COLO829 (cell line): ENCODE measurements around the gene GNGT1.

Experiments
- DNase-seq: peaks from one replicate; pipeline ENCODE4 v3.0.0; 2012; ENCODE audit warnings: low spot score

The GNGT1 gene

DNA sequence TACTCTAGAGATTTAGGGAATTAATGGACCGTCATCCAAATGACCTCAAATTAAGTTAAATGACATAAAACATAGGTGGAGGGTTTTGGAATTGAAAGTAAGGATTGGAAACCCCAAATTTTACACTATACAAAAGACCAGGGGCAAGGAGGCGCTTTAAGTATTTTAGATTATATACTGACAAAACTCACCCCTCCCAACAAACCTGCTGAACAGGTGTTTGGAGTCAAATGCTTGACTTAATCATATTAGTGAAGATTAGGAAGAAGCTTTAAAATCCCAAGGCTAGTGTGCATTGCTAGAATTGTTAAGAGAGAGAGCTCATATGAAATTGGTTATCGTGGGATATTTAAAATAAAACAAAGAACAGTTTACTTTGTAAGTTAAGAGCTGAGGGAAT, at the start of gene GNGT1:
Gene GNGT1, plus strand, starts transcription at position 301 of the 400 bp plus-strand sequence. CDS start 180 bp downstream, outside the sequence.
- DNase-seq: no peak

DNA sequence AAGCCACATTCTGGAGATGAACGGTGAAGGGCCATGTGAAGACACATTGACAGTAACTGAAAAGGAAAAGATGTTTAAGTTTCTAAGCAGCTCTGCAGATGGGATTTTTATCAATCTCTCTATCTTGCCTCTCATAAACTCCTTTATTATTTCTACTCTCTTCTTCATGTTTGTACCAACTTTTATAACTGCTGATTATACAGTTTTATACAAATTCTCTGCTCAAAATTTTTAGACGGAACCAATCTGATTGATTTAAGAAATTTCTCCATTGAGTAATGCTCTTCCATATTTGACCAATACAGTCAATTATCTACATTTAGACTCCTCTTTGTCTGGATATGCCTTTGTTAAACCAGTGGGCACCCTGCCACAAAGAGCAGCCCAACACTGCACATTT, 47.5 kb upstream of the GNGT1 start:
- DNase-seq: no peak

DNA sequence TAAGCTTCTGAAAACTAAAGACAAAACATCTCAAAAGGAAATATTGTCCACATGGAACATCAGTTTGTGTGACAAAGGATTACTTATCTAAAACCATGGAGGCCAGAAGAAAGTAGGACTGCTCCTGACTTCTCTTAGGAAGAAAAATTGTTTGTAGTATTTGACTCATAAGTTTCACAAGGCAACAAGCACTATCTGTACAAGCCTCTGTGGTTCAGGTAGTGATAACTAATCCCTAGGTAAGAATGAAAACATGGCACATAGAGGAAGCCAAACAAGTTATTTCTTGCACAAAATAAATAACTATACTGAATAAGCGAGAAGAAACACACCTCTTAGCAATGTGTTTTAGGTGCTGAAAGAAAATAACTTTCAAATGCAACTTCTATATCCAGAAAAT, 46.1 kb upstream of the GNGT1 start:
- no peak for DNase-seq

DNA sequence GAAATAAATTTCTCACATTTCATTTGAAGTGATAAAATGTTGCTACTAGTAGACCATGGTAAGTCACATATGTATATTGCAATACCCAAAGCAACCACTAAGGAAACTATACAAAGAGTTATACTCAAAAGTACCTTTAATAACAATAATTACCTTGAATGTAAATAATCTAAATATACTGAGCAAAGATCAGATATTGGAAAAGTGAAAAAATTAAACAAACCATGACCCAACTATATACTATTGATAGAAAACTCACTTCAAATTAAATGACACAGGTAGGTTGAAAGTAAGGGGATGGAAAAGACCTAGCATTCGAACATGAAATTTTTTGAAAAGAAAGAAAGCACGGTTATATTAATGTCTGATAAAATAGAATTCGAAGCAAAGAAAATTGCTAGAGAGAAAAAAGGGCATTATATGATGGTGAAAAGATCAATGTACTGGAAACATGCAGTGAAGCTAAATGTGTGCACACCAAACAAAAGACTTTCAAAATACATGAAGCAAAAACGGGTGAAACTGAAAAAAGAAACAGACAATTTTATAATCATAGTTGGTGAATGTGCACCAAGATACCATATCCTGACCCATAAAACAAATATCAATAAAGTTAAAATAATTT, 44.9 kb upstream of the GNGT1 start:
- DNase-seq: no peak

DNA sequence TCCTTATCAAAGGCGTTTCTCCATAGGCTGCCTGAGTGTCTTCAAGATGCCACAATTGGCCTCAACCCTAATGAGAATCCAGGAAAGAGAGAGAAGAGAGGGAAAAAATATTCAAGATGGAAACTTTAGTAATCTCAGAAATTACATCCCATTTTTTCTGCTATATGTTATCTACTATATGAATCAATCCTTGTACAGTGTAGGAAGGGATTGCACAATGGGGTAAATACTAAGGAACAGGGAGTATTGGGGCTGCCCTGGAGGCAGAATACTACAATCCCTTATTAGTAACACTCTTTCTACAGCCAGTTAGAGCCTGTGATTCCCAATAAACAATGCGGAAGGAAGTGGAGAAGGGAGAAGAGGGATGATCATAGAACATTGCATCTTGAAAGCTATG, 43.7 kb upstream of the GNGT1 start:
- DNase-seq: no peak

DNA sequence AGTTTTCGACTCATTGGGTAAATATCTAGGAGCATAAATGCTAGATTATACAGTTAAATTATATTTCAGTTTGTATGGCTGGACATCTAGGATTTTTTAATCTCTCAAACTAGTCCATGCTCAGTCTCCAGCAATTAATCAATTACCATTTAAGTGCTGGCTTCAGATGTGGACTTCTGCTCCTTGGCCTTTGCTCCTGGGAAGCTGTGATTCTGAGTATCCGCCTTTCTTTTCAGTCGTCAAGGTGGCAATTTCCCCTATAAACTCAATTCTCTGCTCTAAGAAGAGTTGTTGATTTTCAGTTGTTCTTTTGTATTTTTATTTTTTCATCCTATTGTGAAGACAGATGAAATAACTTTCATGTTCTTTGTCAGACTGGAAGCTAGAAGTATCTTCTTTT, 39.5 kb upstream of the GNGT1 start:
- DNase-seq: no peak

DNA sequence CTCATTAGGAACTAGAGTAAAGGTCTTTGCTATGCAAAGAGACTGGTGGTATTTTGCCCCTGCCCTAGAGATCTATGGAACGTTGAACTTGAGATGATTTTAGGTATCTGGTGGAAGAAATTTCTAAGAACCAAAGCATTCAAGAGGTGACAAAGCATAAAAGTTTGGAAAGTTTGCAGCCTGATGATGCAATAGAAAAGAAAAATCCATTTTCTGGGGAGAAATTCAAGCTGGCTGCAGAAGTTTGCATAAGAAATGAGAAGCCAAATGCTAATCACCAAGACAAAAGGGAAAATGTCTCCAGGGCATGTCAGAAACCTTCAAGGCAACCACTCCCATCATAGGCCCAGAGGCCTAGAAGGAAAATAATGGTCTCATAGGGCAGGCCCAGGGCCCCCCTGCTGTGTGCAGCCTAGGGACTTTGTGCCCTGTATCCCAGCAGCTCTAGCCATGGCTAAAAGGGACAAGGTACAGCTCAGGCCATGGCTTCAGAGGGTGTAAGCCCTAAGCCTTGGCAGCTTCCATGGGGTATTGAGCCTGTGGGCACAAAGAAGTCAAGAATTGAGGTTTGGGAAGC, 32.3 kb upstream of the GNGT1 start:
- no peak for DNase-seq

DNA sequence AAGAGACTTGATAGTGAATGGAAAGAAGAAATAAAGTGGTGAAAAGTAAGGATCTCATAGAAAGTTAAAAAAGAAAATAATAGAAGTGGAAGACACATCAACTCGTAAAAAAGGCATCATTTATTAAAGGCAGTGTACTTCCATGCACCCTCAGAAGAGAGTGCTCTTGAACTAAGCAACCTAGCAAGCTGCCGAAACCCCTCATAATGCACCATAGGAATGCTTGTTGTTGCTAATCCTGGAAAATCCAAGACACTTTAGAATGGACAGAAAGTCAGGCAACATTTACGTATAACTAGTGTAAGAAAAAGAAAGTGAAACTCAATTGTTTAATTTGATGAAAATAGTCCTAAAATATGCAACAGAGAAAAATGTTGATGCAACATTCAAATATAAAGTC, 28.6 kb upstream of the GNGT1 start:
- DNase-seq: no peak

DNA sequence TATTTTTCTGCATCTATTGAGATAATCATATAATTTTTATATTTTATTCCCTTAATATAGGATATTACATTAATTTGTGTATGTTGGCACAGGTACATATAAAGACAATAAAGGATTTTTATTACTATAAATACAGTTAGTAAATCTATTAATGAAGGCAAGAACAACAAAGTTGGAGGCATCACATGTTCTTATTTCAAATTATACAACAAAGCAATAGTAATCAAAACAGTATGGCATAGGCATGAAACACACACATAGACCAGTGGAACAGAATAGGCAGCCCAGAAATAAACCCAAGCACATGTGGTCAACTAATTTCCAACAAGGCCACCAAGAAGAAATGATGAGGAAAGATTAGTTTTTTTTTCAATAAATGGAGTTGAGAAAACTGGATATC, 27.0 kb upstream of the GNGT1 start:
- no peak for DNase-seq

DNA sequence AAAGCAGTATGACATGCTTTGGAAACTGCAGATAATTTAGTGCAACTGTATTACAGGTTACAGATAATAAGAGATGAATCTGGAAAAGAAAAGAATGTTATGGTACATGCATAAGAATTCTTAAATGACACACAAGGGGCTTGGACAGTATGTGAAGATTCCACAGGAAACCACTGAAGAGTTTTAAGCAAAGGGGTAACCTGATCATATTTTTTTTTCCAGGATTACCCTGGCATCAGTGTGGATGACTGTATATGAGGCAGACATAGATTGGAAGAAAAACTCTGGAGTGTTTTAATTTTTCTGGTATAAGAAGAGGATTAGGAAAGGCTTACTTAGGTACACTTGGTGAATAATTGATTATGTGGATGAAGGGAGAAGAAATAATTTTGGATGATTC, 23.9 kb upstream of the GNGT1 start:
- no peak for DNase-seq

DNA sequence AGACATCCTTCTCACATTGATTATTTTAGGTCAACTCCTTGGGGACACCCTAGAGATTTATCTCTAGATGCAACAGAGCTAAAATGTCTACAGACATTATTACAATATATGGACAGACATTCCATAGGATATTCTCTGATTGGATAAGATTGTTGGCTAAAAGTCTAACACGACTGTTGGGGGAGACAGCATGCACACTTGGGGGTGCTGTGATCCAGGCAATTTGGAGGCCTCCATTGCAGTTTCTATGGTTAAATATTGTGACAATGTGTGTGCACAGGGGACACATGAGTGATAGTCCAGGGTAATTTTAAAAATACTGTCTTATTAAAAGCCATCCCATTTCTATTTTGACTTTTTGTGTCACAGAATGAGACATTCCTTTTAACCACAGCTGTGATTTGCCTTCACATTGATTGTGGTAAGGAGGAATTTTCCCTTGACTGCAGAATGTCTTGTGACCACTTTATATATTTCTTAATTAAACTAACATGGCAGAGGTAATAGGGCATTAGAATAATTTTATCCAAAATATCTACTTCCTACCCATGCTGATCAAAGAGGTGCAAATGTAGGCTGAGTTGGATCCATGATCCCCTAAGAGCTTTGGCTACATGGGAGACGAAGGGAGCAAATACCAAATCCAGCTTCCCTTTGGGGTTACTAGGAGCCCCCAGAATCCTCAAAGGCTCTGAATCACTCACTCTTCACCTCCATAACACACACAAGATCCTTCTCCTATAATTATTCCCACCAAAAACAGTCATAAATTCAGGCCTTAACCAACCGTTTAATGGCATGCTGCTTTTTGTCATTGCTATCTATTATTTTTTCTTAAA, 23.1 kb upstream of the GNGT1 start:
- DNase-seq: no peak

DNA sequence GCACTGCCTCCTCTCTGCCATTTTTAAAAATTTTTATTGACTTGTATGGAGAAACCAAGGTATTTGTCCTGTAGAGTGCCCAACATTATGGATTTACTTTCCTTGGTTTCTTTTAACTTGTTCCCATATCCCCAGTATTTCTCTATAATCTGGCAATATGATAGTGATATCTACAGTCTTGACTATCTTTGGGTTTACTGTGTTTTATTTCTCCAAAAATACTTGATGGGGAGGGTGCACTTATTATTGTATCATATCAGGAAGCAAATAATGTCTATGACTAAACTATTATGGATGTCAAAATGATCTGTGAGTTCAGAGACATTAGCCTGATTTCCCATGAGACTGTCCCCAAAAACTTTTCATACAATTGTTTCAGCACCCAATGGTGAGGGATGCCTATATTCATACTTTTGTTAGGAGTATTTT, 22.4 kb upstream of the GNGT1 start:
- no peak for DNase-seq

DNA sequence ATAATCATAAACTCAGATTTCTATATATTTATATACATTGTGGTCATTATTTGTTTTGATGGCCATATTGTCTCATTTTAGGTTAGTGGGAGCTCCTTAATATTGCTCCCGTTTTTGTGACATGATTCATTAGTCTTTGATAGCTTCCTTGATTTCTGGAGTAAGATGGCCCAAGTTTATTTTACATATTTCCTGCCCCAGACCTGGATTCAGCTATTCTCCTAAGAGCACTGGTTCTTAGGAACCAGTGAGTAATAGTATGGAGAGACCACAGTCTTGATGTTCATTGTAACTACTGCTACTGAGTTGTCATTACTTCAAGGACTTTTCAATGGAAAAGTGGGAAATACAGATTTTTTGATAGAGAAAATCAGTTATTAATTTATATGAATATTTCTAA, 21.8 kb upstream of the GNGT1 start:
- no peak for DNase-seq

DNA sequence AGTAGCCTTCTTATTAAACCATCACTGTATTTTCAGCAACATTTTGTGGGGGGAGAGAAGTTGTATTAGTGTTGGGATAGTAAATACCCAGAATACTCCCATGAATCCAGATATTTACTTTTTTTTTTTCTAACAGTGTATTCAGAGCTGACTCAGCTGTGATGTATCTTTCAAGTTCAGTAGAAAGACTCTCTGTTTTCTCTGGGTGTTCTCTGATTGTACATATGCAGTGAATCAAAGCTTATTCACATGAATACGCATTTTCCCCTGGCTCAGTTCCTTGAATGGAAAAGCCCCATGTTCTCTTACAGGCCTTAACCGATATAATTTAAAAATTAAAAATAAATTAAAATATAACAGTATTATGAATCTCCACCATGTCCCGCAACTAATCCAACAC, 17.1 kb upstream of the GNGT1 start:
- peak; percentile 63 for DNase-seq

DNA sequence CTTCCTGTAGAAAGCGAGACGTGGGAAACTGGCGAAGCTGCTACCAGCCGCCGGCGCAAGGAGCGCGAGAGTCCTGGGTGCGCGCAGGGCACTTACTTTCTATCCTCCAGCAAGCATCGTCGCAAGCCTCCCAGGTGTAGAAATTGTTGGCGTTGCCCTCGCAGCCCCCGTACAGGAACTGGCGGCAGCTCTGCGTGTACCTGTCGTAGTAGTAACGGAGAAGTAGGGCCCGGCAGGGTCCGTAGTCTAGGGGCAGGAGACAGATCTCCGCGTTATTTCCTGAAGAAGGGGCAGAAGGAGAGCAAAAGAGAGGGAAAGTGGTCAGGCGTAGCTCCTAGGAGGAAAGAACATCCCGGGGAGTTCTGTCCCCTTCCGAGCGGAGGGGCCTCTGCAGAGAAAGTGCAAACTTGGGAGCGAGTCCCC, 16.3 kb upstream of the GNGT1 start:
- DNase-seq: no peak

DNA sequence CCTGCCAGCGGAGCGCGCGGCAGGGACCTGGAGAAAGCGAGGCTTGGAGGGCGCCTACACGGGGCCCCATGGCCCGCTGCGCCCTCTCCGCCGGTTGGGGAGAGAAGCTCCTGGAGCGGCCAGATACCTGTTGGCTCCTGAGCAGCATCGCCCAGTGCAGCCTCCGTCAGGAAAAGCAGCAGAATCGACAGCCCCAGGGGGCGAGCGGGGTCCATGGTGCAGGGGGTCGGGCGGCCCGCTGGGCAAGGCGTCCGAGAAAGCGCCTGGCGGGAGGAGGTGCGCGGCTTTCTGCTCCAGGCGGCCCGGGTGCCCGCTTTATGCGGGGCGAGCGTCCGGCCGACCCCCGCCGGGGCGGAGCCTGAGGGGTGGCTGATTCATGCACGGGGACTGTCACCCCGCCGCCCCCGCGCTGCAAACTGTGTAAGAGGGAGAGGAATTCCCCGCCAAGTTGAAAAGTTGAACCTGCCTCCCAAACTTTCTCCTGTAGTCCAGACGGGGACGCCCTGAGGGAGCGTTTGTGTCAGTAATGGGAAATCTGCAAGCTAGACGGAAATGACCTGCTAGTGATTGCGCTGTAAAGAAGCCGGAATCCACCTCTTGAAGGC, 15.8 kb upstream of the GNGT1 start, which contains the start of gene TFPI2:
Gene TFPI2, minus strand, starts transcription at position 290 of the 605 bp plus-strand sequence. Its CDS starts 75 bp downstream, at position 215.
- DNase-seq: no peak

DNA sequence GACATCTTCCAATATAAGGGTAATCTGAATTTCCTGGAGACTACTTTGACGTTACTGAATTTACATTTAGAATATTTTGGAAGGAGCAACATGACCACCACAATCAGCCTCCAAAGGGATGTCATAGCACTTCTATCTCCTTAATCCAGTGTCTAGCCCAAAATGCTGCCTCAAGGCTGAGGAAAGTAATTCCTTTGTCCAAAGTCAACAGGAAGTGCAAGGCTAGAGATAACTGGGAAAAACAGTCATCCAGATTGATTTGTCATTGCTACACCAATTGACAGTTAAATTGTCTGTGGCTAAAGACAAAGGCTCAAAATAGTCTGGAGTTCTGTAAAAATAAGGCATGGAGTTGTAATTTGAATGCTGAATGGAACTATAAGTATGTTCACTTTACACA, 11.9 kb upstream of the GNGT1 start:
- DNase-seq: no peak

DNA sequence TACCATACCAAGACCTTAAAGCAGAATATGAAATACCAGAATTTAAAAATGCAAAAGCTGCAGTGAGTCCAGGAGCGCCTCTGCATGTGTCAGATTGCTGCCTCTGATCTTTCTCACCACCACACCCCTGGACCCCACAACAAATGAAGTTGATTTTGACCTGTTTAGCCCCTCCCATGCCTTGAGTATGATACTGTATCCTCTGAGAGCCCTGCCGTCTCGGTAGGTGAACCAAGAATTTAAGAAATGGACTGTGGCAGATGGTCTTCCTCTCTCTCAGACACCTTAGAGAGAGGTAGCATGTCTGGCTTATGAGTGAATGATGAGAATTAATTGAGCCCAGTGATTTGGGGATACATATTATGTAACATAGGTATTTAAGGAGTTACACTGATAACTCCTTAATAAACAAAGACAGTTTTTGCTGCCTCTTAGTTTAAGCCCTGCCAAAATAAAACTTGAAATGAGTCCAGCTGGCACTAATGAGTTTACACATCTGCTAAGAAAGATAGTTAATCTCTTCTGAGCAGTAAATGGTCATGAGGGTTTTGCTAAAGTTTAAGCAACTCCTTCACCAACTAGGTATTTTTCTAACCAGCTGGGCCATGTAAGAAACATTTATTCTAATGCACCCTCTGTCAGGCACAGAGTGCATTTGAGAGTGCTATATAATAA, 11.3 kb upstream of the GNGT1 start:
- no peak for DNase-seq

DNA sequence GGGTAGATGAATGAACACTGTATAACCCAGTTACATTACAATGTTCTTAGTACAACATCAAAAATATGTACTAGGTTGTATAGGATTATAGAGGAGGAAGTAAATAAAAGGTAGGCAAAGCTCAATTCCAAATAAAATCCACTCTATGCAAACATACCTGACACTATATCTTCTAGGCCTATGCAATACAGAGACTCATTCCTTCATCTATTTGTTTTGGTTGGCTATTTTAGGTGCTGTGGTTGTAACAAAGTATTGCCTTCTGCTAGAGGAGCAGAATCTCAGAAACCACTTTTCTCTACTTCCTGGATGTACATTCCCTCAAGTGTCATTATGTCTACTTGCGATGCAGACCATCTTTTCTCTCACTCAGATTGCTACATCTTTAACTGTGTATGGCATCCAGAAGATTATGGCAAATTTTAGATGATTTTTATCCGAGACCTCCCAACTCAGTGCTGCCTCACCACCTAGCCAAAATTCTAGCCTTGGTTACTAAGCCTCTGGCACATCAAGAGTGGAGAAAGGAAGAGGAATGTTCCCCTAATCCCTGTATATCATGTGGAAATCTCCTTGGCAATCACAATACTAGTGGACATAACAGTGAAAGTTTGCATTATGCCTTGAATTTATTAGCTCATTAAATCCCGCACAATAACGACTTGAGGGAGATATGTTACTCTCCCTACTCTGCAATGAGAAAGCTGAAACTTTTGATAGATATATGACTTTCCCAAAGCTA, 10.3 kb upstream of the GNGT1 start:
- no peak for DNase-seq

DNA sequence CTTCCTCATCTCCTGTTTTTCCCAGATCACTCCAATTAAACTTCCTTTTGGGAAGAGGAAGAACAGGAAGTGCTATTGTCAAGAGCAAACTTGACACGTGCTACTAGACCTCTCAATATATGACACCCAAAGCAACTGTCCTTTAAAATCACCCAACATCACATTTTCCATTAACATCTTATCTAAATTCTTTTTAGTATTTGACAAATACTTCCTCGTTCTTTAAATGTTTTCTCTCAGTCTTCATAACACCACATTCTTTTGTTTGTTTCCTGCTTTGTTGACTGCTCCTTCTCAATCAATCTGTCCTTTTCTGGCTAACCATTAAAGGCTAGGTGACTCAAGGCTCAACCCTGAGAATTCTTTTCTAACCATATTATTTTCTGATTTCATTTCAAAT, 8.7 kb upstream of the GNGT1 start:
- no peak for DNase-seq

DNA sequence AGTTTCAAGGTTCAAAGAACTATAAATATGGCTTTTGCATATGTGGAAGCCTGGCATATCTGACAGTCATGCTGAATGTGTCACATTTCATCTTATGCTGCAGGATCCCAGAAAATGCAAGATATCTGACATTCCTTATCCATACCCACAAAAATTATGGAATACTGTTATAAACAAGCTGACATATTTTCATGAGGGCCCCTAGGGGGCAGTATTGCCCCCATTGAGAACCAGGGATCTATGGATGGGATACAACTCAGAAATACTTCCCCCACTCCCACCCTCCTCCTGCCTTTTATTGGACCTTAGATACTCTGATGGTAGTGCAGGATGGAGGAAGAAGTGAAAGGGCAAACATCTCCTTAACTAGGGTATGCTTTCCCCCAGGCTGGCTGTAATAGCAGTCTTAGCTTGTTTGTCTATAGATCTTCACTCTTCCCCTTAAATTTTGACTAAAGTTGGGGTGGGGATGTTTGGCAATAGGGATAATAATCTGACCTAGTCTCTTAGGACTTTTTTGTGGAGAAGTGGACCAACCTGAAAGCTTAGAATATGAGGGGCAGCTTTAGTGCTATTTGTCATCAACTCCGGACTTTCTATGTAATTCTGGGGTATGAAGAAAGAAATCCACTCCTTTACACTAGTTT, 3.5 kb upstream of the GNGT1 start:
- DNase-seq: peak; percentile 33
